Panc1 (cell line): ENCODE results near the gene NKD1. TPM values are rescaled to one million over a fixed set of nuclear protein-coding genes. Genes with fewer than 3 reads are reported as not detected.

Experiments used
- ATAC-seq: fragments of 200-7000 bp; cut with Tn5 transposase; 2 replicates; pipeline ENCODE4 v1.9.1; 2020; ENCODE audit warnings: mild to moderate bottlenecking, moderate library complexity
- BruUV-seq: library from RNA; stranded (reverse); fragments of 400-500 nt; replicated peaks from 2 replicates; lab custom pipeline; 2021; lab: Mats Ljungman, UMichigan
- CTCF ChIA-PET: fragments of 300-600 bp; sonication (Branson Sonifier 250); formaldehyde crosslinking; loops from one replicate; lab custom pipeline; 2022; ENCODE audit warnings: antibody characterized with exemption; lab: Charles Lee
- POLR2A ChIA-PET: fragments of 300-600 bp; sonication (Branson Sonifier 250); formaldehyde crosslinking; loops from one replicate; lab custom pipeline; 2022; ENCODE audit warnings: antibody characterized with exemption; lab: Charles Lee
- DNase-seq: peaks from one replicate; pipeline ENCODE4 v3.0.0-alpha.2; 2010; ENCODE audit warnings: low read depth, low spot score
- H3K27ac ChIP-seq: 2 replicates; pipeline ENCODE4 v1.5.1; 2011; ENCODE audit warnings: mild to moderate bottlenecking, low read length, inconsistent platforms
- H3K27me3 ChIP-seq: fragments of 200-500 bp; sonication (Bioruptor generic); 2 replicates; pipeline ENCODE4 v1.6.0; 2014; ENCODE audit warnings: low read length, inconsistent platforms; ENCODE audit not compliant: control insufficient read depth, insufficient read depth
- H3K36me3 ChIP-seq: fragments of 200-500 bp; sonication (Bioruptor generic); 2 replicates; pipeline ENCODE4 v1.5.1; 2014; ENCODE audit warnings: inconsistent platforms, mild to moderate bottlenecking, low read length, moderate library complexity; ENCODE audit not compliant: control insufficient read depth, insufficient read depth
- H3K4me1 ChIP-seq: 2 replicates; pipeline ENCODE4 v1.5.1; 2011; ENCODE audit warnings: inconsistent platforms, mild to moderate bottlenecking, low read length, moderate library complexity; ENCODE audit not compliant: control insufficient read depth, insufficient read depth
- H3K4me3 ChIP-seq, 2 experiments: 2 replicates each; pipeline ENCODE4 v1.5.1; 2011 to 2012; ENCODE audit warnings: low read depth in 2 of 2, low read length in 2 of 2, mild to moderate bottlenecking in 2 of 2, inconsistent platforms in 1 of 2, moderate library complexity in 1 of 2
- H3K9me3 ChIP-seq: fragments of 200-500 bp; sonication (Bioruptor generic); 2 replicates; pipeline ENCODE4 v1.5.1; 2014; ENCODE audit warnings: low read depth, mild to moderate bottlenecking, inconsistent platforms, low read length, moderate library complexity; ENCODE audit not compliant: control insufficient read depth, insufficient read depth
- CTCF ChIP-seq: fragments of 450-650 bp; IDR thresholded peaks from 2 replicates; pipeline ENCODE4 v1.5.1; 2017; ENCODE audit warnings: mild to moderate bottlenecking
- POLR2AphosphoS5 ChIP-seq: IDR thresholded peaks from 2 replicates; pipeline ENCODE4 v1.6.1; 2012; ENCODE audit warnings: mild to moderate bottlenecking, low read depth, low read length, moderate library complexity
- SIN3A ChIP-seq: IDR thresholded peaks from 2 replicates; pipeline ENCODE4 v1.6.1; 2012; ENCODE audit warnings: low read depth, mild to moderate bottlenecking, low read length, moderate library complexity, borderline replicate concordance; ENCODE audit not compliant: insufficient read depth
- TCF7L2 ChIP-seq: IDR thresholded peaks from 2 replicates; pipeline ENCODE4 v1.6.1; 2011; ENCODE audit warnings: mild to moderate bottlenecking, low read depth, low read length, inconsistent platforms
- in situ Hi-C: cut with HindIII; loops from 2 replicates; pipeline ENCODE4 v1.10.0; 2016; ENCODE audit warnings: low sequenced_read_pairs, low pct_unique_long_range_greater_than_20kb
- intact Hi-C: fragments of 100-400 bp; cut with micrococcal nuclease; formaldehyde crosslinking; loops from one replicate; pipeline ENCODE4 v1.10.0; 2022; ENCODE audit not compliant: unreplicated experiment
- total RNA-seq: library from RNA; stranded (reverse); gene quantifications from one replicate; pipeline ENCODE4 v1.2.1, GENCODE V29; 2021; ENCODE audit not compliant: unreplicated experiment
- TF ChIP-seq, protein P1 (sequence below), 2 experiments: IDR thresholded peaks; 2 replicates each; pipeline ENCODE4 v1.6.1; 2011 to 2012; ENCODE audit warnings: low read depth in 2 of 2, control low read depth in 1 of 2, low read length in 1 of 2, mild to moderate bottlenecking in 1 of 2, moderate library complexity in 1 of 2; ENCODE audit not compliant: insufficient read depth in 1 of 2

The NKD1 gene
- total RNA-seq, 1 experiment from 2014 or later: 0.18 TPM

DNA sequence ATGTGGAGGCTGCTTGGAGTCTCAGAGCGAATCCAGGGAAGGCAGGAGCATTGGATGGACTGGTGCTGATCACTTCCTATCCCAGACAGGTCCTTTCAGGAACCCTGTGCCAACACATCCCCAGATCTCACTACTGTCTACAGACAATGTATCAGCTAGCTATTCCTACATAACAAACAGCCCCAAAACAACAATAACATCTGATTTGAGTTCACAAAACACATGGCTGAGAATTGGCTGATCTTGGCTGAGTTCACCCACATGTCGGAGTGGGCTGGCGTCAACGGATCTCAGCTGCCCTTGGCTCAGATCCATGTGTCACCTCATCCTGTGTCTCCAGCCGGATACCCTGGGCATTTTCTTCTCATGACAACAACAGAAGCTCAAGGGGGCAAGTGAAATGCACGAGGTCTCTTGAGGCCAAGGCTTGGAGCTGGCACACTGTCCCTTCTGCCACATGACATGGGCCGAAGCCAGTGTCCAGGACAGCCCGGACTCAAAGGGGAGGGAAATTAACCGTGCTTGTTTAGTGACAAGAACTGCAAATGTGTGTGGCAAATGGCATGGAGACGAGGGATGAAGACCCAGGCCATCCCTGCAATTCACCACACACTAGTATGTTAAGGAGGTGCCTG is 114.2 kb downstream of the NKD1 start:
- intact Hi-C loops: loop anchor here (5.0 kb wide), 1 partner anchor 290 kb away; no protein-coding TSS in a partner anchor
- ATAC-seq: no peak
- BruUV-seq: no TSS peak

GRCh38 chr16:50664270-50664669 is 116.1 kb downstream of the NKD1 start:
- in situ Hi-C loops: no loop called here
- intact Hi-C loops: loop anchor here (5.0 kb wide), 1 partner anchor 292 kb away; no protein-coding TSS in a partner anchor
- CTCF ChIA-PET: no interaction called here
- no peak for DNase-seq
- no peaks in the 10 kb centered on the region for H3K9me3 ChIP-seq
- POLR2A ChIA-PET: interaction anchor here (0.6 kb wide), 1 partner anchor 468 kb away, joined by 5 read pairs; no protein-coding TSS in a partner anchor
- no TSS peak for BruUV-seq
- ATAC-seq: no peak
- H3K27ac ChIP-seq: no peak overlapping the region
- H3K27me3 ChIP-seq: no peaks in the 10 kb centered on the region
- TF ChIP-seq POLR2AphosphoS5: no peak
- no peak for TF ChIP-seq TCF7L2
- TF ChIP-seq, protein P1, sequence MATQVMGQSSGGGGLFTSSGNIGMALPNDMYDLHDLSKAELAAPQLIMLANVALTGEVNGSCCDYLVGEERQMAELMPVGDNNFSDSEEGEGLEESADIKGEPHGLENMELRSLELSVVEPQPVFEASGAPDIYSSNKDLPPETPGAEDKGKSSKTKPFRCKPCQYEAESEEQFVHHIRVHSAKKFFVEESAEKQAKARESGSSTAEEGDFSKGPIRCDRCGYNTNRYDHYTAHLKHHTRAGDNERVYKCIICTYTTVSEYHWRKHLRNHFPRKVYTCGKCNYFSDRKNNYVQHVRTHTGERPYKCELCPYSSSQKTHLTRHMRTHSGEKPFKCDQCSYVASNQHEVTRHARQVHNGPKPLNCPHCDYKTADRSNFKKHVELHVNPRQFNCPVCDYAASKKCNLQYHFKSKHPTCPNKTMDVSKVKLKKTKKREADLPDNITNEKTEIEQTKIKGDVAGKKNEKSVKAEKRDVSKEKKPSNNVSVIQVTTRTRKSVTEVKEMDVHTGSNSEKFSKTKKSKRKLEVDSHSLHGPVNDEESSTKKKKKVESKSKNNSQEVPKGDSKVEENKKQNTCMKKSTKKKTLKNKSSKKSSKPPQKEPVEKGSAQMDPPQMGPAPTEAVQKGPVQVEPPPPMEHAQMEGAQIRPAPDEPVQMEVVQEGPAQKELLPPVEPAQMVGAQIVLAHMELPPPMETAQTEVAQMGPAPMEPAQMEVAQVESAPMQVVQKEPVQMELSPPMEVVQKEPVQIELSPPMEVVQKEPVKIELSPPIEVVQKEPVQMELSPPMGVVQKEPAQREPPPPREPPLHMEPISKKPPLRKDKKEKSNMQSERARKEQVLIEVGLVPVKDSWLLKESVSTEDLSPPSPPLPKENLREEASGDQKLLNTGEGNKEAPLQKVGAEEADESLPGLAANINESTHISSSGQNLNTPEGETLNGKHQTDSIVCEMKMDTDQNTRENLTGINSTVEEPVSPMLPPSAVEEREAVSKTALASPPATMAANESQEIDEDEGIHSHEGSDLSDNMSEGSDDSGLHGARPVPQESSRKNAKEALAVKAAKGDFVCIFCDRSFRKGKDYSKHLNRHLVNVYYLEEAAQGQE (IDR thresholded peaks at IDR 0.05; ENCODE audit: insufficient read depth in 1 of 2, low read depth in 2 of 2, low read length in 1 of 2): no peak
- H3K4me3 ChIP-seq: no peak overlapping the region
- no peaks in the 10 kb centered on the region for H3K36me3 ChIP-seq
- no peaks in the 10 kb centered on the region for H3K4me1 ChIP-seq

More for the DNA sequence above, 114.2 kb downstream of the NKD1 start:
- TF ChIP-seq SIN3A (no peak), TCF7L2 (no peak), CTCF (no peak), POLR2AphosphoS5 (no peak)
- TF ChIP-seq, protein P1 (IDR thresholded peaks at IDR 0.05; ENCODE audit: insufficient read depth in 1 of 2, low read depth in 2 of 2, low read length in 1 of 2): no peak
- Histone ChIP-seq H3K27ac (no peak overlapping the region), H3K9me3 (no peaks in the 10 kb centered on the region), H3K4me1 (no peaks in the 10 kb centered on the region), H3K36me3 (no peaks in the 10 kb centered on the region), H3K4me3 (no peak overlapping the region), H3K27me3 (no peaks in the 10 kb centered on the region)
- POLR2A ChIA-PET: no interaction called here
- CTCF ChIA-PET: no interaction called here
- no peak for DNase-seq
- in situ Hi-C loops: no loop called here
